HCT116 (cell line): ENCODE data around the gene GSTT2B. TPM values are rescaled to one million over a fixed set of nuclear protein-coding genes. Genes with fewer than 3 reads are reported as not detected.
"Not testable (repeated sequence)": the region's sequence is repeated elsewhere in the genome, so short reads cannot be mapped to it uniquely, and the experiment has no call there.

Experiments used
- ATAC-seq: fragments of 200-7000 bp; cut with Tn5 transposase; 2 replicates; pipeline ENCODE4 v1.9.1; 2020; ENCODE audit warnings: mild to moderate bottlenecking, moderate library complexity
- BruUV-seq: library from RNA; stranded (reverse); fragments of 400-500 nt; replicated peaks from 2 replicates; lab custom pipeline; 2021; lab: Mats Ljungman, UMichigan
- CTCF ChIA-PET: fragments of 300-600 bp; sonication (Branson Sonifier 250); formaldehyde crosslinking; loops from one replicate; lab custom pipeline; 2021; ENCODE audit warnings: antibody characterized with exemption; lab: Charles Lee
- POLR2A ChIA-PET: fragments of 300-600, 350-600 bp; sonication (Branson Sonifier 250); formaldehyde crosslinking; loops from one replicate; lab custom pipeline; 2021; ENCODE audit warnings: antibody characterized with exemption; lab: Charles Lee
- RAD21 ChIA-PET, 2 experiments: fragments of 300-600 bp; sonication (Branson Sonifier 250); formaldehyde crosslinking; loops; one replicate each; lab custom pipeline; 2023; ENCODE audit warnings: low total read pairs in 2 of 2; ENCODE audit not compliant: uncharacterized antibody in 2 of 2, unreplicated experiment in 2 of 2, low non-redundant PET in 1 of 2; lab: Charles Lee
- DNase-seq: peaks from one replicate; pipeline ENCODE4 v3.0.0-alpha.2; 2010; ENCODE audit warnings: low read depth, low spot score
- H2AFZ ChIP-seq: fragments of 200-600 bp; shearing (Covaris generic), sonication (generic); 2 replicates; pipeline ENCODE4 v1.6.1; 2017; ENCODE audit warnings: low read depth, mixed run types, mixed read lengths, antibody characterized with exemption, low read length; ENCODE audit not compliant: poor library complexity, severe bottlenecking
- H3K27ac ChIP-seq: 2 replicates; pipeline ENCODE4 v1.5.1; 2012; ENCODE audit warnings: low read depth, low read length
- H3K27me3 ChIP-seq: fragments of 200-600 bp; sonication (generic); 2 replicates; pipeline ENCODE4 v1.6.1; 2016; ENCODE audit warnings: mixed run types, low read length, mixed read lengths; ENCODE audit not compliant: insufficient read depth
- H3K36me3 ChIP-seq, 2 experiments: fragments of 200-500 bp in 1 of 2; fragments of 200-600 bp in 1 of 2; sonication (Bioruptor generic) in 1 of 2; sonication (generic) in 1 of 2; 2 replicates each; pipeline versions ENCODE4 v1.5.1 to v1.6.1; 2014 to 2016; ENCODE audit warnings: low read length in 2 of 2, inconsistent platforms in 1 of 2, mixed read lengths in 1 of 2, mixed run types in 1 of 2; ENCODE audit not compliant: insufficient read depth in 2 of 2, control insufficient read depth in 1 of 2
- H3K4me1 ChIP-seq, 2 experiments: fragments of 200-600 bp in 1 of 2; sonication (generic) in 1 of 2; 2 replicates each; pipeline versions ENCODE4 v1.5.1 to v1.6.1; 2012 to 2017; ENCODE audit warnings: low read length in 2 of 2, inconsistent platforms in 1 of 2, mild to moderate bottlenecking in 1 of 2, mixed read lengths in 1 of 2, mixed run types in 1 of 2, moderate library complexity in 1 of 2; ENCODE audit not compliant: insufficient read depth in 2 of 2, control insufficient read depth in 1 of 2
- H3K4me2 ChIP-seq: fragments of 200-600 bp; sonication (generic); 2 replicates; pipeline ENCODE4 v1.6.1; 2017; ENCODE audit warnings: mixed run types, low read length, mixed read lengths
- H3K4me3 ChIP-seq, 2 experiments: fragments of 200-600 bp in 1 of 2; sonication (generic) in 1 of 2; replicated peaks in 1 of 2; 2 replicates each; pipeline ENCODE4 v1.5.1; 2011 to 2016; ENCODE audit warnings: low read length in 2 of 2, control low read depth in 1 of 2, low read depth in 1 of 2, mild to moderate bottlenecking in 1 of 2, mixed read lengths in 1 of 2, mixed run types in 1 of 2
- H3K79me2 ChIP-seq: fragments of 200-600 bp; sonication (generic); 2 replicates; pipeline ENCODE4 v1.6.1; 2017; ENCODE audit warnings: mild to moderate bottlenecking, mixed run types, low read length, moderate library complexity, mixed read lengths; ENCODE audit not compliant: insufficient read depth
- H3K9ac ChIP-seq: fragments of 200-600 bp; sonication (generic); 2 replicates; pipeline ENCODE4 v1.6.1; 2016; ENCODE audit warnings: low read length, mixed read lengths
- H3K9me2 ChIP-seq: fragments of 200-600 bp; sonication (generic), shearing (Covaris generic); 2 replicates; pipeline ENCODE4 v1.6.1; 2017; ENCODE audit warnings: mixed run types, mild to moderate bottlenecking, moderate library complexity; ENCODE audit not compliant: insufficient read depth
- H3K9me3 ChIP-seq, 2 experiments: fragments of 200-500 bp in 1 of 2; fragments of 200-600 bp in 1 of 2; sonication (Bioruptor generic) in 1 of 2; sonication (generic) in 1 of 2; 2 replicates each; pipeline ENCODE4 v1.6.1; 2014 to 2017; ENCODE audit warnings: low read length in 2 of 2, mixed read lengths in 2 of 2, inconsistent platforms in 1 of 2, low read depth in 1 of 2, mild to moderate bottlenecking in 1 of 2, mixed run types in 1 of 2, moderate library complexity in 1 of 2; ENCODE audit not compliant: control insufficient read depth in 1 of 2, insufficient read depth in 1 of 2
- H4K20me1 ChIP-seq: fragments of 200-600 bp; sonication (generic), shearing (Covaris generic); 2 replicates; pipeline ENCODE4 v1.6.1; 2017; ENCODE audit warnings: mixed run types, mild to moderate bottlenecking, moderate library complexity; ENCODE audit not compliant: insufficient read depth
- intact Hi-C: fragments of 100-400 bp; cut with micrococcal nuclease; formaldehyde crosslinking; loops from 2 replicates; pipeline ENCODE4 v1.10.0; 2022
- total RNA-seq: library from RNA; stranded (reverse); gene quantifications from one replicate; pipeline ENCODE4 v1.2.1, GENCODE V29; 2021; ENCODE audit not compliant: unreplicated experiment

Gene GSTT2B
- total RNA-seq, 1 experiment from 2014 or later, result 14.3 TPM

DNA sequence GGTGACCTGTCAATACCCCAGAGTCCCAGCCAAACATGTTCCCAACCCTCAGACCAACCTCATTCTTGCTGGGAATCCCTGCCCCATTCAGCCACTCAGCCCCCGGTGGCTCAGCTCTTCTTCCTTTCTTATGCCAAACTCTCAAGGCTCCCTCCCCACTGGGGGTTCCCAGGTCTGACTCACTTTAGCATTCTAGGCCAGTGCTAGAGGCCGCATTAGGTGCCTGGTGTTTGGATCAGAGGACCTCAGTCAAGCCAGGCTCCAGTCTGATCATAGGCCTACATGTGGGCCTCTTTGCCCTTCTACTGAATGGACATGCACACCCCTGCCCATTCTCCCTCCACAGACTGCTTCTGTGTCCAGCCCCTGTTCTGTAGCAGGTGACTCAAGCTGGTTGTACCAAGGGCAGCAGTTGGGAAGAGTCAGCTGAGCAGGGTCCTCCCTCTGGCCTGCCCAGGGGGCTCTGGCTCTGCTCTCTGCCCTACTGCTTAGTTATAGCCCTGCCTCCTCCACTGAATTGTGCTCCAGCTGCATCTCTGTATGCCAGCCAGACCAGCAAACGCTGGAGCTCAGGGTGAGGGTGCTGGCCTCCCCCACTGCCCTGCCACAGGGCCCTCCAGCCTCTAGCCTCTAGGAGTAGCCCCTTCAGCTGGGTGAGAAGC is 28.7 kb upstream of the GSTT2B start:
- H3K36me3 ChIP-seq, DNase-seq, H3K4me1 ChIP-seq, H3K9me3 ChIP-seq, CTCF ChIA-PET, H3K27ac ChIP-seq, POLR2A ChIA-PET, RAD21 ChIA-PET, H3K9me2 ChIP-seq, H3K79me2 ChIP-seq, H3K4me3 ChIP-seq, H3K4me2 ChIP-seq, BruUV-seq, H3K9ac ChIP-seq, H3K27me3 ChIP-seq, ATAC-seq, H2AFZ ChIP-seq, H4K20me1 ChIP-seq: not testable (repeated sequence)
- intact Hi-C loops, result loop anchor here (10.0 kb wide), 1 partner anchor 535 kb away; no protein-coding TSS in a partner anchor

DNA sequence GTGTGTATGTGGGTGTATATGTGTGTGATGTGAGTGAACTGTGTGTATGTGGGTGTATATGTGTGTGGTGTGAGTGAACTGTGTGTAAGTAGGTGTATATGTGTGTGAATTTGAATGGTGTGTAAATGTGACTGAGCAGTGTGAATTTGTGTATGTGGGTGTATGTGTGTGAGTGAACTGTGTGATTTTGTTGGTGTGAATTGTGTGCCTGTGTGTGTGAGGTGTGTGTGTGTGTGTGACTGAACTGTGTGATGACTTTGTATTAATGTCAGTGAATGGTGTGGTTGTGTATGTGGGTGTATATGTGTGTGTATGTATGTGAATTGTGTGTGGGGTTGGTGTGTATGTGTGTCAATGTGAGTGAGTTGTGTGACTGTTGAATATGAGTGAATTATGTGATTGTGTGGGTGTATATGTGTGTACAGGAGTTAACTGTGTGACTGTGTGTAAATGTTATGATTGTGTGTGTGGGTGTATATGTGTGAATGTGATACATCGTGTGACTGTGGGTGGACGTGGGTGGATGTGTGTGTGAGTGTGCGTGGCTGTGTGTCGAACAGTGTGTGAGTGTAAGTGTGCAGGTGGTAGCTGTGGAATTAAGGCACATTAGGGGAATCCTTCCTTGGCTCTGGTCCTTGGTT is 25.7 kb upstream of the GSTT2B start:
- H3K79me2 ChIP-seq, H2AFZ ChIP-seq, H3K9me3 ChIP-seq, CTCF ChIA-PET, H4K20me1 ChIP-seq, DNase-seq, H3K4me3 ChIP-seq, BruUV-seq, H3K36me3 ChIP-seq, ATAC-seq, H3K4me2 ChIP-seq, H3K27me3 ChIP-seq, H3K9ac ChIP-seq, H3K9me2 ChIP-seq, RAD21 ChIA-PET, H3K4me1 ChIP-seq, H3K27ac ChIP-seq, POLR2A ChIA-PET: not testable (repeated sequence)
- intact Hi-C loops, result loop anchor here (10.0 kb wide), 1 partner anchor 538 kb away; no protein-coding TSS in a partner anchor

GRCh38 chr22:23986089-23986488 is 25.1 kb upstream of the GSTT2B start:
- H3K27ac ChIP-seq, ATAC-seq, H3K4me3 ChIP-seq, H3K27me3 ChIP-seq, DNase-seq, H3K9ac ChIP-seq, H3K36me3 ChIP-seq, POLR2A ChIA-PET, H3K9me3 ChIP-seq, BruUV-seq, H2AFZ ChIP-seq, H3K79me2 ChIP-seq, RAD21 ChIA-PET, H3K4me2 ChIP-seq, H4K20me1 ChIP-seq, H3K4me1 ChIP-seq, H3K9me2 ChIP-seq, CTCF ChIA-PET: not testable (repeated sequence)
- intact Hi-C loops, result loop anchor here (10.0 kb wide), 1 partner anchor 539 kb away; no protein-coding TSS in a partner anchor
